Loucy (cell line): ENCODE measurements around the gene PECR.

ENCODE experiments used
- EZH2phosphoT487 ChIP-seq: fragments of 200-600 bp; IDR thresholded peaks from 2 replicates; pipeline ENCODE4 v1.6.1; 2018; ENCODE audit warnings: antibody characterized with exemption, mild to moderate bottlenecking, moderate library complexity, borderline replicate concordance
- TF ChIP-seq, protein P1 (sequence below): fragments of 200-600 bp; sonication (generic); conservative IDR thresholded peaks from 2 replicates; pipeline ENCODE4 v1.5.1; 2014; ENCODE audit warnings: mild to moderate bottlenecking, antibody characterized with exemption, low read length

- TF ChIP-seq, protein P1, sequence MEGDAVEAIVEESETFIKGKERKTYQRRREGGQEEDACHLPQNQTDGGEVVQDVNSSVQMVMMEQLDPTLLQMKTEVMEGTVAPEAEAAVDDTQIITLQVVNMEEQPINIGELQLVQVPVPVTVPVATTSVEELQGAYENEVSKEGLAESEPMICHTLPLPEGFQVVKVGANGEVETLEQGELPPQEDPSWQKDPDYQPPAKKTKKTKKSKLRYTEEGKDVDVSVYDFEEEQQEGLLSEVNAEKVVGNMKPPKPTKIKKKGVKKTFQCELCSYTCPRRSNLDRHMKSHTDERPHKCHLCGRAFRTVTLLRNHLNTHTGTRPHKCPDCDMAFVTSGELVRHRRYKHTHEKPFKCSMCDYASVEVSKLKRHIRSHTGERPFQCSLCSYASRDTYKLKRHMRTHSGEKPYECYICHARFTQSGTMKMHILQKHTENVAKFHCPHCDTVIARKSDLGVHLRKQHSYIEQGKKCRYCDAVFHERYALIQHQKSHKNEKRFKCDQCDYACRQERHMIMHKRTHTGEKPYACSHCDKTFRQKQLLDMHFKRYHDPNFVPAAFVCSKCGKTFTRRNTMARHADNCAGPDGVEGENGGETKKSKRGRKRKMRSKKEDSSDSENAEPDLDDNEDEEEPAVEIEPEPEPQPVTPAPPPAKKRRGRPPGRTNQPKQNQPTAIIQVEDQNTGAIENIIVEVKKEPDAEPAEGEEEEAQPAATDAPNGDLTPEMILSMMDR = no peak
- TF ChIP-seq EZH2phosphoT487 = no peak
These were observed 83.0 kb downstream of the PECR start for GRCh38 chr2:215998636-215999035.
